Esophagus (tissue), 2 donors: ENCODE data around the gene EIF4G1. TPM values are rescaled to one million over a fixed set of nuclear protein-coding genes. Genes with fewer than 3 reads are reported as not detected.
"Not testable (repeated sequence)": the region's sequence is repeated elsewhere in the genome, so short reads cannot be mapped to it uniquely, and the experiment has no call there.

ENCODE experiments used
- H3K27ac ChIP-seq, 2 donors: one replicate each; pipeline ENCODE4 v1.5.1; 2013; ENCODE audit warnings: low read depth in 2 of 2, mild to moderate bottlenecking in 2 of 2, inconsistent platforms in 1 of 2, low read length in 1 of 2, moderate library complexity in 1 of 2
- H3K27me3 ChIP-seq, 2 donors: one replicate each; pipeline ENCODE4 v1.6.1; 2013; ENCODE audit warnings: low read length in 2 of 2, control low read depth in 1 of 2, mild to moderate bottlenecking in 1 of 2; ENCODE audit not compliant: insufficient read depth in 2 of 2, control insufficient read depth in 1 of 2
- H3K36me3 ChIP-seq, 2 donors: one replicate each; pipeline ENCODE4 v1.6.1; 2013; ENCODE audit warnings: low read length in 1 of 2; ENCODE audit not compliant: control insufficient read depth in 2 of 2, insufficient read depth in 2 of 2
- H3K4me1 ChIP-seq, 2 donors: one replicate each; pipeline ENCODE4 v1.6.1; 2013; ENCODE audit warnings: low read length in 1 of 2; ENCODE audit not compliant: control insufficient read depth in 2 of 2, insufficient read depth in 2 of 2
- H3K4me3 ChIP-seq, 2 donors: one replicate each; pipeline ENCODE4 v1.5.1; 2013; ENCODE audit warnings: low read length in 2 of 2, mild to moderate bottlenecking in 2 of 2, low read depth in 1 of 2, moderate library complexity in 1 of 2
- H3K9me3 ChIP-seq, 2 donors: one replicate each; pipeline ENCODE4 v1.6.1; 2013; ENCODE audit warnings: mild to moderate bottlenecking in 2 of 2, low read depth in 1 of 2, low read length in 1 of 2, moderate library complexity in 1 of 2; ENCODE audit not compliant: control insufficient read depth in 2 of 2, insufficient read depth in 1 of 2
- WGBS, 2 donors: extraction: QIAGEN DNeasy Blood & Tissue Kit; methylation state at CpG; one replicate each; pipeline ENCODE4 v1.1.7; 2013; 5-methylcytosine and 5-hydroxymethylcytosine counted together
- polyA plus RNA-seq, 2 donors: library from polyadenylated mRNA; stranded (reverse); fragments of 200-250 nt; gene quantifications; one replicate each; pipeline ENCODE4 v1.2.3, GENCODE V29; 2013
- donor health status: healthy with polysubstance abuse.
- donor health status: Bipolar disorder and iron deficiency.

Gene EIF4G1
- polyA plus RNA-seq = 100 to 1,000 TPM; 222 to 257 TPM

GRCh38 chr3:184314363-184314699 is at the start of gene EIF4G1:
Gene EIF4G1, plus strand, starts transcription at chr3:184314606. Its CDS starts 1,191 bp downstream, at chr3:184315797.
- H3K27ac ChIP-seq = peak within 1 kb of the TSS; percentile 94 to 99
- WGBS, 2 donors = 1% methylated on average over 40 of the region's 40 CpGs
- H3K36me3 ChIP-seq = peaks cover 4 to 15% of the 10 kb centered on the region in 2 donors
- H3K9me3 ChIP-seq = no peaks in the 10 kb centered on the region
- H3K4me3 ChIP-seq = peak within 1 kb of the TSS; percentile 84
- H3K27me3 ChIP-seq = no peaks in the 10 kb centered on the region
- H3K4me1 ChIP-seq = peaks cover 0 to 16% of the 10 kb centered on the region in 2 donors

- H3K27me3 ChIP-seq, H3K36me3 ChIP-seq: not testable (repeated sequence)
- 87 to 90% methylated on average over 1 of the region's 1 CpG for WGBS, 2 donors
Measured at GRCh38 chr3:184267249-184267648, 47.2 kb upstream of the EIF4G1 start.

GRCh38 chr3:184272269-184272668 is 42.1 kb upstream of the EIF4G1 start:
- H3K36me3 ChIP-seq = no peaks in the 10 kb centered on the region
- no peak overlapping the region for H3K27ac ChIP-seq
- H3K9me3 ChIP-seq = no peaks in the 10 kb centered on the region
- 50 to 57% methylated on average over 1 of the region's 1 CpG for WGBS, 2 donors
- peaks cover 0 to 10% of the 10 kb centered on the region in 2 donors for H3K27me3 ChIP-seq
- H3K4me3 ChIP-seq = no peak overlapping the region
- H3K4me1 ChIP-seq = no peaks in the 10 kb centered on the region

More at GRCh38 chr3:184267249-184267648, 47.2 kb upstream of the EIF4G1 start:
- not testable (repeated sequence) for H3K4me1 ChIP-seq, H3K9me3 ChIP-seq, H3K4me3 ChIP-seq, H3K27ac ChIP-seq

GRCh38 chr3:184275381-184275701 is 39.1 kb upstream of the EIF4G1 start:
- 70 to 73% methylated on average over 12 of the region's 12 CpGs for WGBS, 2 donors
- no peaks in the 10 kb centered on the region for H3K9me3 ChIP-seq
- H3K27me3 ChIP-seq = peaks cover 0 to 10% of the 10 kb centered on the region in 2 donors
- H3K4me1 ChIP-seq = no peaks in the 10 kb centered on the region
- no peak overlapping the region for H3K27ac ChIP-seq
- H3K36me3 ChIP-seq = no peaks in the 10 kb centered on the region
- no peak overlapping the region for H3K4me3 ChIP-seq

GRCh38 chr3:184275961-184276910 is 38.2 kb upstream of the EIF4G1 start, which contains the start of gene ECE2:
Gene ECE2, plus strand, starts transcription at chr3:184276022. Its CDS starts 132 bp downstream, at chr3:184276154.
- no peak within 1 kb of the TSS for H3K4me3 ChIP-seq
- H3K27me3 ChIP-seq = peaks cover 0 to 10% of the 10 kb centered on the region in 2 donors
- H3K9me3 ChIP-seq = no peaks in the 10 kb centered on the region
- no peaks in the 10 kb centered on the region for H3K36me3 ChIP-seq
- H3K4me1 ChIP-seq = no peaks in the 10 kb centered on the region
- H3K27ac ChIP-seq = no peak within 1 kb of the TSS
- WGBS, 2 donors = 15 to 21% methylated on average over 46 to 65 of the region's 65 CpGs

- Histone ChIP-seq H3K27ac (no peak overlapping the region), H3K4me3 (no peak overlapping the region), H3K27me3 (peaks cover 0 to 10% of the 10 kb centered on the region in 2 donors), H3K9me3 (no peaks in the 10 kb centered on the region), H3K4me1 (no peaks in the 10 kb centered on the region), H3K36me3 (no peaks in the 10 kb centered on the region)
- 90 to 95% methylated on average over 6 of the region's 6 CpGs for WGBS, 2 donors
Measured at GRCh38 chr3:184277366-184277765, 37.0 kb upstream of the EIF4G1 start.

- Histone ChIP-seq H3K36me3 (no peaks in the 10 kb centered on the region), H3K4me3 (no peak overlapping the region), H3K27ac (no peak overlapping the region), H3K4me1 (no peaks in the 10 kb centered on the region), H3K27me3 (no peaks in the 10 kb centered on the region), H3K9me3 (no peaks in the 10 kb centered on the region)
- 83 to 84% methylated on average over 4 of the region's 4 CpGs for whole genome bisulfite sequencing, 2 donors
Measured at GRCh38 chr3:184282941-184283340, 31.5 kb upstream of the EIF4G1 start.

GRCh38 chr3:184283681-184284080 is 30.7 kb upstream of the EIF4G1 start:
- 92 to 93% methylated on average over 8 of the region's 8 CpGs for WGBS, 2 donors

GRCh38 chr3:184284696-184285095 is 29.7 kb upstream of the EIF4G1 start:
- no peaks in the 10 kb centered on the region for H3K9me3 ChIP-seq

More at GRCh38 chr3:184283681-184284080, 30.7 kb upstream of the EIF4G1 start:
- Histone ChIP-seq H3K4me3 (no peak overlapping the region), H3K4me1 (no peaks in the 10 kb centered on the region), H3K27me3 (no peaks in the 10 kb centered on the region), H3K36me3 (no peaks in the 10 kb centered on the region), H3K27ac (no peak overlapping the region), H3K9me3 (no peaks in the 10 kb centered on the region)

More at GRCh38 chr3:184284696-184285095, 29.7 kb upstream of the EIF4G1 start:
- Histone ChIP-seq H3K4me3 (no peak overlapping the region), H3K27me3 (no peaks in the 10 kb centered on the region), H3K4me1 (no peaks in the 10 kb centered on the region), H3K27ac (no peak overlapping the region), H3K36me3 (no peaks in the 10 kb centered on the region)
- WGBS, 2 donors = 26 to 27% methylated on average over 4 of the region's 4 CpGs
